GM21515 (cell line): ENCODE results near the gene YAF2.

ENCODE experiments used
- ATAC-seq: cut with Tn5 transposase; IDR thresholded peaks from one replicate; pipeline ENCODE4 v1.9.1; 2021; ENCODE audit not compliant: unreplicated experiment

Gene YAF2

DNA sequence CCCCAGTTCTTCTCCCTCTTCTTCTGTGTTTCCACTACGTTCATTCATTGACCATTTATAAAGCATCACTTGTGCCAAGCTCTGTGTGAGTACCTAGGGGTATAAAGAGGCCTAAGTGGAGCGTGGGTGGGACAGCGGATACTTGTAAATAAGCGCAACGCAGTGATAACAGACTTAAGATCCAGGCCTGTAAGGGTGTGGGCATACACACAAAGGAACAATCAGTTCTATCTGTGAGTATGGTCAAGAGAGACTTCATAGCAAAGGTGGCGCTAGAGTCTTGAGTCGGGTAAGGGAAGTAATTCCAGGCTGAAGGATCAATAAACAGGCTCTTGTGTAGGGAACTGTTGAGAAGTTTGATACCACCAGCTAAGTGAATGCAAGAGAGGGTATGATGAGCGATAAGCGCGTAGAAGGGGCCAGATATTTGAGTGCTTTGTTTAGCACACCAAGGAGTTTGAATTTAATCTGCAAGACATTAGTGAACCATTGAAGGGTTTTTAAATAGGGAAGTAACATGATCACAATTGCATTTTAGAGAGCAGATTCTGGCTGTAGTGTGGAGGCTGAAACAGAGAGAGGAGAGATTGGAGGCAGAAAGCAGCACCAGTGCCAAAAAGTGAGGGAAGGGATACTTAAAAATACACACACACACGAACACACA, 92.4 kb downstream of the YAF2 start:
- no peak for ATAC-seq

DNA sequence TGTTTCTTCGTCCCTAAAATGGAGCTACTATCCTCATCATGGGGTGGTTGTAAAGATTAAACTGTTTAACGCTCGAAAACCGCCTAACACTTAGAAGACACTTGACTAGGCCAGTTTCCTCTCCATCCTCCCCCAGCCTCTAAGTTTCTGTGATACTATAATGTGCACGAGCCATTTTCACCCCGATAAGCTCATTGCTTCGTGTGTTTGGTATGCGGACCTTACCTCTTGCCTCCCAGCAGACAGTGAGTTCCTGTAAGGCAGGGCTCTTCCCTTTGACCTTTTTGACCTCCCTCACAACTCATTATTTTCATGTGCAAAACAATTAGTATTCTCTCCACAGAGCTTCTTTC, 92.9 kb downstream of the YAF2 start:
- ATAC-seq = peak; percentile 8

- ATAC-seq = peak; percentile 93
Measured at GRCh38 chr12:42144408-42145196, 93.4 kb downstream of the YAF2 start, which contains the start of gene GXYLT1. Gene GXYLT1, minus strand, starts transcription at chr12:42144874. Its CDS starts 228 bp downstream, at chr12:42144646.

GRCh38 chr12:42144158-42144407, 94.0 kb downstream of the YAF2 start:
- no peak for ATAC-seq

DNA sequence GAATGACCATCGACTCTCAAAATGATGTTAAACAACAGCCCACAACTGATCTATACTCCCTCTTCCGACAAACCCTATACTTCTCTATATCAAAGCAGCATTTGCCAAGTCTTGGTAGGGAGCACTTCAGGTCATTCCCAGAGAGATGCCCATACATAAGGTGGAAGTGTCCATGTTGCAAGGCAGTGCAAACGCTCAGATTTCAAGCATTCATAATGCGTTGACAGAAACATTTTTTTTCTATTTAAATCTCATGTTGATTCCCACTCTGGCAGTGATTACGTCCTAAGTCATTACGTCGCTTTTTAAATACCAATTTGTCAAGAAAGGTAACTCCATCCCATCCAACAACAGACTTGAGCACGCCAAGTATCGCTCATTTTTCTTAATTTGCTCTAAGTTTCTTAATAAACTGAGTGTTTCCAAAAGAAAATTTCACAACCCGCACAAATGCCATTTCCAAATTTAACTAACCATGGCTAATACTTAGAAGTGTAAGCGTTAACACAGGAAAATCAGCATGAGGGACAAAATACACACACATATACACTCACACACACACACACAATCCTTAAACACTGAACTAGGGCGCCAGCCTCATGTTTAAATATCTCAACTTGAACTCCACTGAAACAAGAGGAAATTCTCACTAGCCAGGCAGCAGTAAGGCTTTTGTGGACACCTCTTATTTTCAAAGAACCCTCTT, 94.4 kb downstream of the YAF2 start:
- ATAC-seq = no peak

DNA sequence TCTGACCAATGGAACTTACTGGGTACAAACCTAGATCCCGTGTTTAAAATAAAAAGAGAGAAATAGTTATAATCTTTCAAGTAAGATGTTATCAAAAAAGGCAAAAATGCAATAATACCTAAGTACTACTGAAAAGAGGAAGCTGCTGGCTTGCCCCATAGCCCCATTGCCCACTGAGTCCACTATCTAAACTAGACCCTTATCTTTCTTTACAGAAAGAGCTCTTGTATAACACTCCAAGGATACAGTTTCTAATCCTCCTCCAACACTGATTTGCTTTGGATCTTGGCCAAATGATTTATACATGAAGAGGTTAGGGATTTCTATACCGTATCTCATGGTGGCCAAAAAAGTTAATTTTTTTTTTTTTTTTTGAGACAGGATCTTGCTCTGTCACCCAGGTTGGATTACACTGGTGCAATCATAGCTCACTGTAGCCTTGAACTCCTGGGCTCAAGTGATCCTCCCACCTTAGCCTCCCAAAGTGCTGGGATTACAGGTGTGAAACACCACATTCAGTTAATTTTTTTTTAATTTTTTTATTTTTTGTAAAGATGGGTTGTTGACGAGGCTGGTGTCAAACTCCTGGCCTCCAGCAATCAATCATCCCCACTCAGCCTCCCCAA, 96.0 kb downstream of the YAF2 start:
- no peak for ATAC-seq

GRCh38 chr12:42140901-42141300, 97.1 kb downstream of the YAF2 start:
- ATAC-seq = no peak

DNA sequence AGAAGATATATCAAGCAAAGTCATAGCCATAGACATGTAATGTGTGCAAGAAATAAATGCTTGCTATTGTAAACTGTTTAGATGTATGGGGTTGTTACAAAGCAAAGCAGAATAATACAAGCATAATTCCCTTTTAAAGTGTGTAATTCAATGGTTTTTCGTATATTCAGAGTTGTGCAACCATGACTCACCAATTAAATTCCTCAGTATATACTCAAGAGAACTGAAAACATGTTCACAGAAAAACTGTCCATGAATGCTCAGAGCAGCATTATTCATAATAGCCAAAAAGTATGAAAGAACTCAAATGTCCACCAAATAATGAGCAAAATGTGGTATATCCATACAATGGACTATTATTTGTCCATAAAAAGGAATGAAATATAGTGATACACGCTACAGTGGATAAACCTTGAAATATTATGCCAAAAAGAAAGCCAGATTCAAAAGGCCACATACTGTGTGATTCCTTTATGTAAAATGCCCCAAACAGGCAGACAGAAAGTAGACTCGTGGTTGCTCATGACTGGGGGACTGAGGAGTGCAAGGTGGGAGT, 102.7 kb downstream of the YAF2 start:
- no peak for ATAC-seq

- ATAC-seq = no peak
Measured at GRCh38 chr12:42130672-42131402, 107.2 kb downstream of the YAF2 start.

DNA sequence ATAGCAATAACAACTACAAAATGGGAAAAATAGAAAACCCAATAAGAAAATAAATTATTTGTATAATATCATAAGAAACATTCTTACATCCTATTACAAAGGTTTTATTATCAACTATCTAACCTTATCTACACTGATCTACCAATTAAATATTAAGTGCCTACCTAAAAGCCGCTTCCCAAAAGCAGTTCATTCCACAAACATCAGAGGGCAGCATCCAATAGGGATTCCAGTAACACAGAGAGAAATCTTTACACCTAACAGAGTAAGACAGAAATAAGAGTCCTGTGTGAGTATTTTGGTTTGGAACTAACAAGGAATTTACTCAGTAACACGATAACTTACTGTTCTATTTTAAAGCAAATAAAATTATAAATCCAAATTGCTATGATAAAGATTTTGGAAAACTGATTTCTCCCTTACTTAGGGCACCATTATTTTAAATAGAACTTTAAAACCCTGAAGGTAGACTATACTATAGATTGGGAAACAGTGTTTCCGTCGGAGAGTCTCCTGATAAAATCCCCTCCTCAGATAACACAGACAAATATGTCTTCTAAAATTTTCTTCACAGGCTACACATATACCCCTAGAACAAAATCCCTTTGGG, 108.3 kb downstream of the YAF2 start:
- no peak for ATAC-seq

DNA sequence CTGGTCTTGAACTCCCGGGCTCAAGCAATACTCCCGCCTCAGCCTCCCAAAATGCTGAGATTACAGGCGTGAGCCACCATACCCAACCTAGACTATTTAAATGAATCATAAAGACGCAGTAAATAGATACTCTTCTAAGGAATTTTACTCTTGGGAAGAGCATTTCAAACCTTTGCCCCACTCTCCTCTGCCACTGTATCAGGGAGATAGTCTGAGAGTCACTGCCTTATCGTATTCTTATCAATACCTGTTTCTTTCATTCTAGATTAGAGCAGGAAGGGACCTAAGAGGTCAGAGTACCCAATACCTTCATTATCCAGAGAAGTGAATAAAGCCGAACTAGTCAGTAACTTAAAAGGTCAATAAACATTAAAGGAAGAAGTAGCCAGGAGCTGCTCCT, 109.2 kb downstream of the YAF2 start:
- ATAC-seq = no peak

- no peak for ATAC-seq
Measured at GRCh38 chr12:42128327-42128726, 109.7 kb downstream of the YAF2 start.

DNA sequence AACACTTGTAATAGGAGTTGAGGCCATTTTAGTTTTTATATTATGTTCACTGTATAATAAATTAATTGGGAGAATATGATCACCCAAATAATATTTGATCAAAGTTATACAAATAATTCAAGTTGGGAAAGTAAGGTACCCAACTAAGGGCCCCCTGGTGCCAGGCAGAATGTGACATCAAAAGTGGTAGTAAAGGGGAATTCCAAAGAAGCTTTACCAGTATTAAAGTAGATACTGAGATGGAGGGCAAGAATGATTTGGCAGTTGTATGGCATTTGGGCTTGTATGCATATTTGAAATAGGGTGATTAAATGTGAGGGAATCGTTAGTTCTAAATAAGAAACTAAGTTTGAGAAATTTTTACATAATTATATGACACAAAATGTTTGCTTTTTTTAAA, 111.1 kb downstream of the YAF2 start:
- ATAC-seq = no peak

GRCh38 chr12:42125388-42125767, 112.7 kb downstream of the YAF2 start:
- ATAC-seq = no peak

- ATAC-seq = no peak
Measured at GRCh38 chr12:42124764-42125387, 113.2 kb downstream of the YAF2 start.

GRCh38 chr12:42119085-42119633, 118.9 kb downstream of the YAF2 start:
- no peak for ATAC-seq

GRCh38 chr12:42118136-42118879, 119.7 kb downstream of the YAF2 start:
- ATAC-seq = no peak

DNA sequence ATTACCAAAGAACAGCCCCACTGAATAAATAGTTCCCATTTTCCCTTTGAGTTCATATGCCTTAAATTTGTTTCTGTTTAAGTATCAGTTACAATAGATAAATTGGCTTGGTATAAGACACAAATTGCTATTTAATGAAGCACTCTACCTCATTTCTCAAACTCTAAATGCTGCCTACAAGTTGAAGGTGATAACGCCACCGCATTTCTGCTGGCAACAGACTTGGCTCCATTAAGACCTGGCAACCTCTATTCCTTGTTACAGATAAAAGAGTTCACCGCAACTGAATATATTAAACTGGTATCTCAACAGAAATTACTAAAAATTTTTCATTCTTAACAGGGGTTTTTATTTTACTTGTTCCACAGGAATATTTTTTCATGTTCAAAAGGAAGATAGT, 129.0 kb downstream of the YAF2 start:
- ATAC-seq = no peak
